Mesendoderm (in vitro differentiated cells): ENCODE measurements around the gene XXYLT1.

Source experiments
- DNase-seq: peaks from one replicate; pipeline ENCODE4 v3.0.0; 2013
- H2AK5ac ChIP-seq: 2 replicates; pipeline ENCODE4 v1.6.1; 2013; ENCODE audit warnings: low read length, inconsistent platforms
- H2BK120ac ChIP-seq: 2 replicates; pipeline ENCODE4 v1.6.1; 2013; ENCODE audit warnings: low read depth, mild to moderate bottlenecking, low read length, moderate library complexity, mixed read lengths
- H2BK15ac ChIP-seq: replicated peaks from 2 replicates; pipeline ENCODE4 v1.6.1; 2013; ENCODE audit warnings: low read depth, mild to moderate bottlenecking, moderate library complexity
- H2BK5ac ChIP-seq: 2 replicates; pipeline ENCODE4 v1.6.1; 2013; ENCODE audit warnings: low read length, inconsistent platforms
- H3K18ac ChIP-seq: 2 replicates; pipeline ENCODE4 v1.6.1; 2013; ENCODE audit warnings: mild to moderate bottlenecking, low read length, mixed read lengths
- H3K23ac ChIP-seq: one replicate; pipeline ENCODE4 v1.6.1; 2013; ENCODE audit warnings: low read length
- H3K27ac ChIP-seq: 2 replicates; pipeline ENCODE4 v1.5.1; 2013; ENCODE audit warnings: low read depth, mild to moderate bottlenecking, inconsistent platforms, low read length, moderate library complexity
- H3K27me3 ChIP-seq: 2 replicates; pipeline ENCODE4 v1.6.1; 2013; ENCODE audit warnings: low read length, control low read depth, mild to moderate bottlenecking, inconsistent platforms; ENCODE audit not compliant: insufficient read depth, poor library complexity
- H3K36me3 ChIP-seq: 2 replicates; pipeline ENCODE4 v1.6.1; 2013; ENCODE audit warnings: low read length, inconsistent platforms; ENCODE audit not compliant: control insufficient read depth, insufficient read depth
- H3K4ac ChIP-seq: one replicate; pipeline ENCODE4 v1.6.1; 2013; ENCODE audit warnings: low read depth, mild to moderate bottlenecking, low read length, moderate library complexity
- H3K4me1 ChIP-seq: 2 replicates; pipeline ENCODE4 v1.6.1; 2013; ENCODE audit warnings: low read depth, low read length, inconsistent platforms; ENCODE audit not compliant: control insufficient read depth
- H3K4me2 ChIP-seq: 2 replicates; pipeline ENCODE4 v1.6.1; 2013; ENCODE audit warnings: low read length
- H3K4me3 ChIP-seq: 2 replicates; pipeline ENCODE4 v1.5.1; 2013; ENCODE audit warnings: mild to moderate bottlenecking, low read length
- H3K56ac ChIP-seq: one replicate; pipeline ENCODE4 v1.6.1; 2013; ENCODE audit warnings: low read length
- H3K79me1 ChIP-seq: 2 replicates; pipeline ENCODE4 v1.6.1; 2013; ENCODE audit warnings: low read length, inconsistent platforms
- H3K79me2 ChIP-seq: 2 replicates; pipeline ENCODE4 v1.6.1; 2013; ENCODE audit warnings: mild to moderate bottlenecking, low read length; ENCODE audit not compliant: control insufficient read depth, insufficient read depth
- H3K9ac ChIP-seq: 2 replicates; pipeline ENCODE4 v1.6.1; 2013; ENCODE audit warnings: low read length, inconsistent platforms
- H4K5ac ChIP-seq: one replicate; pipeline ENCODE4 v1.6.1; 2013; ENCODE audit warnings: low read length
- H4K8ac ChIP-seq: one replicate; pipeline ENCODE4 v1.6.1; 2013; ENCODE audit warnings: low read depth, mild to moderate bottlenecking, control low read depth, low read length, moderate library complexity
- WGBS: extraction: QIAGEN DNeasy Blood & Tissue Kit; methylation state at CpG from one replicate; pipeline ENCODE4 v1.1.7; 2013; ENCODE audit warnings: low lambda C conversion rate, missing lambda C conversion rate; ENCODE audit not compliant: insufficient coverage; ENCODE audit errors: extremely low coverage; 5-methylcytosine and 5-hydroxymethylcytosine counted together

Gene XXYLT1

DNA sequence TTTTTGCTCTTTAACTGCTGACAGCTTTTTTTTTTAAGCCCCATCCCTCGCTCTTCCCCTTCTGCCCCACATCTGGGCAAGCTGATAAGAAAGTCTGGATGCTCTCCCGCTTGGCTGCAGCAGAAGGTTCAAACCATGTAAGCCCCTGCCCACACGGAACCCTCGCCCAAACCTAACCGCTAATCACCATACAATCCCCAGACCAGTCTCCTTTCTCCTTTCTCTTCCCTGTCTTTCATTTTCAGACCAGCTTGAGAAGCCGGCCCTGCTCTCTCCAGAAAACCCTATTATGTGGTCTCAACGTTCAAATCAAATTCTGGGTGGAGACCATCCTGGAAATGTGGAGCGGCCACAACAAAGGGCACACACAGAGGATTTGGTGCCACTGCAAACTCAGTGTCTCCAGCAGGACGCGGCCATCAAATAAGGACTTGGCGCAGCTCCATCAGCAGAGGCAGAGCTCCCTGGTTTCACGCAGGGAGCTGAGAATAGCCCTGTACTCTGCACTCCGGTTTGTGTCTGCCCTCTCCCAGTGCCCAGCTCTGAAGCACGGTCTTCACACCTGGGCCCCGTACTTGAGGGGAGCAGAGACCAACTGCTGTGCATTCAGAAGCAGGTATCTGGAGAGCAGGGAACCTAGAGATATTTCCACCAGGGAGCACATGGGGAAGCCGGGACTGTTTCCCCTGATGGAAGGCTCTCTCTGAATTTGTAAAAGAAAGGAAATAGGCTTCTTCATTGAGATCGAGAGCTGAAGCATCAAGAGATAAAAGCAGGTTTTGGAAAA, 92.6 kb downstream of the XXYLT1 start:
- no peak for DNase-seq
- no peak overlapping the region for H3K9ac ChIP-seq
- H3K27ac ChIP-seq = no peak overlapping the region
- no peaks in the 10 kb centered on the region for H3K36me3 ChIP-seq
- no peaks in the 10 kb centered on the region for H3K27me3 ChIP-seq
- no peak overlapping the region for H3K56ac ChIP-seq
- H2BK15ac ChIP-seq = no peak overlapping the region
- no peak overlapping the region for H3K23ac ChIP-seq
- no peak overlapping the region for H4K8ac ChIP-seq
- WGBS = no CpG with 5 or more reads among the region's 17 CpGs
- peaks cover 11% of the 10 kb centered on the region for H3K79me1 ChIP-seq
- H2BK5ac ChIP-seq = no peak overlapping the region
- H3K4ac ChIP-seq = no peak overlapping the region
- H3K4me1 ChIP-seq = peaks cover 5% of the 10 kb centered on the region
- H3K79me2 ChIP-seq = peaks cover 2% of the 10 kb centered on the region
- no peak overlapping the region for H2AK5ac ChIP-seq
- H2BK120ac ChIP-seq = no peak overlapping the region
- H4K5ac ChIP-seq = no peak overlapping the region
- no peak overlapping the region for H3K18ac ChIP-seq
- H3K4me2 ChIP-seq = no peak overlapping the region
- H3K4me3 ChIP-seq = no peak overlapping the region

DNA sequence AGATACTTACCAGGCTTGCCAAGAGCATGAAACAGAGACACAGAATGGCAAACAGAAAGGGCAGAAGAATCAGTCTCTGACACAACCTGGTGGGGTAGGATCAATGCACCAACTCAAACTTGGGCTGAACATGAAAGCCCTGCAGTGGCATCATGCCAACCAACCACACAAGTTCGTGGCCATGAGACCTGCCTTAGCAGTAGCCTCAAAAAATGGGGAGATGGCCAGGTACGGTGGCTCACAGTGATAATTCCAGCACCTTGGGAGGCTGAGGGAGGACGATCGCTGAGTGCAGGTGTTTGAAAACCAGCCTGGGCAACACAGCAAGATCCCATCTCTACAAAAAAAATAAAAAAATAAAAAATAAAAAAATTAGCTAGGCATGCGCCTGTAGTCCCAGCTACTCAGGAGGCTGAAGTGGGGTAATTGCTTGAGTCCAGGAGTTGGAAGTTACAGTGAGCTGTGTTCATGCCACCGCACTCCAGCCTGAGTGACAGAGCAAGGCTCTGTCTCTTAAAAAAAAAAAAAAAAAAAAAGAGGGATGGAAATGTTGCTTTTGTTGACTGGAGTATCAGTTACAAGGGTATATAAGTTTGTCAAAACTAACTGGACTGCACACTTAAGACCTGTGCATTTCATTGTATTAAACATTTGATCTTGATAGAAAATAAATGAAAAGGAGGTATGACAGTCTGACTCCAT, 93.4 kb downstream of the XXYLT1 start:
- WGBS = no CpG with 5 or more reads among the region's 6 CpGs

DNA sequence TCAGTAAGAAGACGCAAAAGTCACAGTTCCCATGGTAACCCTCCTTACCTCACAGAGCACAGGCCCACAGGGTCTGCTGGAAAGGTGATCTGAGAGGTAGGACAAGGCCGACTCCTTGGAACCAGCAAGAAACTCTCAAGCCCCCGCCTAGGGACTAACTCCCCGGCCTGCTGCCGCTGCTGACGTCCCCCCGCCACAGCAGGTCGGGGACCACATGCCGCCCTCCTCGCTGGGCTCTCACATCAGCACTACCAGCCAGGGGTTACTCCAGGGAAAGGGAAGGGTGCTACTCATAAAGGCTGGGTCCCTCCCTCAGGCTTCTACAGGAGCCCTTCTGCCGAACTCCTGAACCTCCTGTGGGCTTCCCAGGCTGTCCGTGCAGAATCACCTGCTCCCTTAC, 94.2 kb downstream of the XXYLT1 start:
- no peak overlapping the region for H3K4me2 ChIP-seq
- H2AK5ac ChIP-seq = no peak overlapping the region
- H2BK15ac ChIP-seq = no peak overlapping the region
- H2BK120ac ChIP-seq = no peak overlapping the region
- no peak overlapping the region for H2BK5ac ChIP-seq
- no peak overlapping the region for H3K27ac ChIP-seq
- DNase-seq = no peak
- no peak overlapping the region for H3K9ac ChIP-seq
- H3K27me3 ChIP-seq = no peaks in the 10 kb centered on the region
- H3K36me3 ChIP-seq = no peaks in the 10 kb centered on the region
- H3K23ac ChIP-seq = no peak overlapping the region
- H4K8ac ChIP-seq = no peak overlapping the region
- H3K18ac ChIP-seq = no peak overlapping the region
- no peak overlapping the region for H3K4ac ChIP-seq
- H3K79me2 ChIP-seq = peaks cover 2% of the 10 kb centered on the region
- peaks cover 15% of the 10 kb centered on the region for H3K4me1 ChIP-seq
- H3K4me3 ChIP-seq = no peak overlapping the region
- H3K56ac ChIP-seq = no peak overlapping the region
- H3K79me1 ChIP-seq = peaks cover 11% of the 10 kb centered on the region
- no peak overlapping the region for H4K5ac ChIP-seq
- no CpG with 5 or more reads among the region's 12 CpGs for WGBS

More for the DNA sequence above, 93.4 kb downstream of the XXYLT1 start:
- Histone ChIP-seq H3K9ac (no peak overlapping the region), H3K27me3 (no peaks in the 10 kb centered on the region), H3K56ac (no peak overlapping the region), H3K79me2 (peaks cover 2% of the 10 kb centered on the region), H4K5ac (no peak overlapping the region), H4K8ac (no peak overlapping the region), H3K18ac (no peak overlapping the region), H3K23ac (no peak overlapping the region), H3K4me1 (peaks cover 12% of the 10 kb centered on the region), H2BK15ac (no peak overlapping the region), H3K79me1 (peaks cover 11% of the 10 kb centered on the region), H2AK5ac (no peak overlapping the region), H3K4me3 (no peak overlapping the region), H3K36me3 (no peaks in the 10 kb centered on the region), H3K4ac (no peak overlapping the region), H3K4me2 (no peak overlapping the region), H2BK120ac (no peak overlapping the region), H3K27ac (no peak overlapping the region), H2BK5ac (no peak overlapping the region)
- DNase-seq = no peak

DNA sequence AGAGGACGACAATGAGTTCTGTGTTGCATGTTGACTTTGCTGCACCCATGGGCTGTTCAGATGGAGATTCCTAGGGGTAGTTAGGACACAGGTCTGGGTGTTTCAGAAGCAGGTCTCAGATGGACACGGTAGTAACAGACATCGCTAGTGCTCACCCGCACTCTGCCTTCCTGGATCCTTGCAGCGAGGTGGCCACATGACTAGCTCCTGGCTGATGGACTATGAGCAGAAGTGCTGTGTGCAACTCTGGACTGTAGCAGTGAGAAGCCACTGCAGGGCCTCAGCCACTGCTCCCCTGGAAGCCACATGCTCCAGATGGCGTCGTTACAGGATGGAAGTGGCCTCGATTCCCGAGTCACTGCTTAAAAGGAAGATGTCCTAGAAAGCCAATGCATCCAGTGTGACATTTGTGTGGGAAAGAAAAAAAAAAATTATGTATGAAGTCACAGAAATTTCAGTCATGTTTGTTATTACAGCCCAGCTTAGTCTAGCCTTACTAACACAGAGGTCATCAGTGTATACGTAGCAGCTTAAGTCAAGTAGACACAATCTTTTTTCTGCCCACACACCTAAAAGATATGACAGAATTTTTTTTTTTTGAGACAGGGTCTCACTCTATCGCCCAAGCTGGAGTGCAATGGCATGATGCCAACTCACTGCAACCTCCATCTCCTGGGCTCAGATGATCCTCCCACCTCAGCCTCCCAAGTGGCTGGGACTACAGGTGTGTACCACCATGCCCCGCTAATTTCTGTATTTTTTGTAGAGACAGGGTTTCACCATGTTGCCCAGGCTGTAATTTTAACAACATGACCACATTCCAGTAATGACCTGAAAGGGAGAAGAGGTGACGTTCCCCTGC, 95.3 kb downstream of the XXYLT1 start:
- no peak overlapping the region for H2BK5ac ChIP-seq
- H3K36me3 ChIP-seq = no peaks in the 10 kb centered on the region
- peaks cover 15% of the 10 kb centered on the region for H3K4me1 ChIP-seq
- no peak overlapping the region for H3K4ac ChIP-seq
- no peaks in the 10 kb centered on the region for H3K27me3 ChIP-seq
- no peak overlapping the region for H3K9ac ChIP-seq
- no peak for DNase-seq
- no peak overlapping the region for H3K4me2 ChIP-seq
- no peak overlapping the region for H3K56ac ChIP-seq
- no peak overlapping the region for H2BK15ac ChIP-seq
- H2AK5ac ChIP-seq = no peak overlapping the region
- no peak overlapping the region for H4K8ac ChIP-seq
- H4K5ac ChIP-seq = no peak overlapping the region
- no peak overlapping the region for H3K27ac ChIP-seq
- no CpG with 5 or more reads among the region's 13 CpGs for WGBS
- no peak overlapping the region for H3K4me3 ChIP-seq
- no peak overlapping the region for H3K18ac ChIP-seq
- peaks cover 9% of the 10 kb centered on the region for H3K79me1 ChIP-seq
- no peak overlapping the region for H2BK120ac ChIP-seq
- no peaks in the 10 kb centered on the region for H3K79me2 ChIP-seq
- H3K23ac ChIP-seq = no peak overlapping the region

DNA sequence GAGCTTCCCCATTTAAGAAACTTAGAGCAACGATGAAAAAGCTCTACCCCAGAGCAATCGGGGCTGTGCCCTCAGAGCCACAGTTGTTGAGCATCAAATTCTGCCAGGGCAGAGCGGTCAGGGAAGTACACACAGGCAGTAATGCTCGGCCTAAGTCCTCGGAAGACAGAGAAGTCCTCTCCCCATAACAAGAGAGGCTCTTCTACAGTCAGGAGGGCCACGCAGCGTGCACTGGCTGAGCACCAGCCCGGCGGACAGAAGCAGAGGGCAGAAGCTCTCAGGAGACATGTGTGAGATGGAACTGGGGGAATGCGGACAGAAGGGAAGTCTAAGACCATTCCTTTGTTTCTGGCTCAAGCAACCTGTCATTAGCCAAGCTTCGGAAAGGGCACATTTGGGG, 95.9 kb downstream of the XXYLT1 start:
- Histone ChIP-seq H3K27ac (no peak overlapping the region), H3K27me3 (no peaks in the 10 kb centered on the region), H3K4ac (no peak overlapping the region), H3K36me3 (no peaks in the 10 kb centered on the region), H4K8ac (no peak overlapping the region), H2BK5ac (no peak overlapping the region), H3K9ac (no peak overlapping the region), H3K56ac (no peak overlapping the region), H2BK120ac (no peak overlapping the region), H3K4me1 (peaks cover 15% of the 10 kb centered on the region), H4K5ac (no peak overlapping the region), H3K23ac (no peak overlapping the region), H3K4me2 (no peak overlapping the region), H3K4me3 (no peak overlapping the region), H2BK15ac (no peak overlapping the region), H3K18ac (no peak overlapping the region), H2AK5ac (no peak overlapping the region), H3K79me2 (no peaks in the 10 kb centered on the region), H3K79me1 (peaks cover 10% of the 10 kb centered on the region)
- no CpG with 5 or more reads among the region's 11 CpGs for WGBS
- DNase-seq = no peak
